Keratinocyte (primary cell): ENCODE measurements around the gene ABCA8. TPM values are rescaled to one million over a fixed set of nuclear protein-coding genes. Genes with fewer than 3 reads are reported as not detected.

Source experiments
- DNase-seq: peaks from one replicate; pipeline ENCODE4 v3.0.0-alpha.2; 2011; ENCODE audit warnings: low read depth, missing footprints, low spot score
- FAIRE-seq: peaks from 2 replicates; lab custom pipeline; 2011; peaks lifted over from hg19 to GRCh38; lab: Jason Lieb, UNC
- H2AFZ ChIP-seq: 2 replicates; pipeline ENCODE4 v1.6.0; 2012; ENCODE audit warnings: low read length, control low read depth, inconsistent platforms; ENCODE audit not compliant: control insufficient read depth
- H3K27ac ChIP-seq: 2 replicates; pipeline ENCODE4 v1.5.1; 2011; ENCODE audit warnings: low read length; ENCODE audit not compliant: control insufficient read depth, insufficient read depth
- H3K27me3 ChIP-seq: 3 replicates; pipeline ENCODE4 v1.6.0; 2011; ENCODE audit warnings: low read length; ENCODE audit not compliant: control insufficient read depth, insufficient read depth; ENCODE audit errors: extremely low read depth
- H3K36me3 ChIP-seq, 2 experiments: 2 replicates in 1 of 2; 3 replicates in 1 of 2; pipeline ENCODE4 v1.5.1; 2011; ENCODE audit warnings: low read length in 2 of 2, mild to moderate bottlenecking in 1 of 2; ENCODE audit not compliant: control insufficient read depth in 2 of 2, insufficient read depth in 2 of 2; ENCODE audit errors: extremely low read depth in 1 of 2
- H3K4me1 ChIP-seq: 3 replicates; pipeline ENCODE4 v1.5.1; 2011; ENCODE audit warnings: low read length; ENCODE audit not compliant: control insufficient read depth, insufficient read depth; ENCODE audit errors: extremely low read depth
- H3K4me2 ChIP-seq: 3 replicates; pipeline ENCODE4 v1.6.0; 2011; ENCODE audit warnings: low read depth, low read length; ENCODE audit not compliant: control insufficient read depth, insufficient read depth; ENCODE audit errors: extremely low read depth
- H3K4me3 ChIP-seq, 3 experiments: fragments of 200-600 bp in 1 of 3; sonication (generic) in 1 of 3; 2 replicates in 2 of 3; 3 replicates in 1 of 3; pipeline ENCODE4 v1.5.1; 2011 to 2016; ENCODE audit warnings: low read length in 3 of 3, mild to moderate bottlenecking in 3 of 3, control low read depth in 2 of 3, inconsistent platforms in 1 of 3, low read depth in 1 of 3, mixed read lengths in 1 of 3, mixed run types in 1 of 3, moderate library complexity in 1 of 3; ENCODE audit not compliant: control insufficient read depth in 2 of 3, insufficient read depth in 2 of 3; ENCODE audit errors: extremely low read depth in 1 of 3
- H3K79me2 ChIP-seq: 2 replicates; pipeline ENCODE4 v1.6.0; 2012; ENCODE audit warnings: low read length; ENCODE audit not compliant: control insufficient read depth, insufficient read depth
- H3K9ac ChIP-seq: 3 replicates; pipeline ENCODE4 v1.6.0; 2011; ENCODE audit warnings: low read length; ENCODE audit not compliant: control insufficient read depth, insufficient read depth; ENCODE audit errors: extremely low read depth
- H3K9me1 ChIP-seq: 3 replicates; pipeline ENCODE4 v1.6.0; 2011; ENCODE audit warnings: low read length; ENCODE audit not compliant: control insufficient read depth, insufficient read depth; ENCODE audit errors: extremely low read depth
- H3K9me3 ChIP-seq: 2 replicates; pipeline ENCODE4 v1.5.1; 2012; ENCODE audit warnings: low read depth, low read length; ENCODE audit not compliant: control insufficient read depth
- H4K20me1 ChIP-seq: 3 replicates; pipeline ENCODE4 v1.6.0; 2011; ENCODE audit warnings: low read length; ENCODE audit not compliant: control insufficient read depth, insufficient read depth; ENCODE audit errors: extremely low read depth
- CTCF ChIP-seq, 3 experiments: IDR thresholded peaks in 1 of 3; conservative IDR thresholded peaks in 1 of 3; optimal IDR thresholded peaks in 1 of 3; 2 replicates in 2 of 3; 3 replicates in 1 of 3; pipeline versions ENCODE3 to v1.5.1; 2011; ENCODE audit warnings: low read length in 3 of 3, mild to moderate bottlenecking in 3 of 3, moderate library complexity in 2 of 3, control low read depth in 1 of 3, inconsistent platforms in 1 of 3; ENCODE audit not compliant: insufficient read depth in 2 of 3; ENCODE audit errors: extremely low read depth in 1 of 3
- EZH2 ChIP-seq: IDR thresholded peaks from one replicate; pipeline ENCODE4 v1.6.1; 2012; ENCODE audit warnings: inconsistent platforms, mild to moderate bottlenecking, low read length, moderate library complexity
- dilution Hi-C: fragments of 300-500 bp; cut with MboI; formaldehyde crosslinking; loops from one replicate; pipeline ENCODE4 v1.7.0; 2020; ENCODE audit warnings: low sequenced_read_pairs; ENCODE audit not compliant: extremely low pct_ligation_motif_present
- polyA plus RNA-seq, 5 experiments: library from polyadenylated mRNA; depleted of rRNA in 3 of 5; stranded (reverse) in 3 of 5; stranded (forward) in 1 of 5; unstranded in 1 of 5; fragments of >200 nt; gene quantifications; 1 replicate in 1 of 5; 2 replicates in 3 of 5; 3 replicates in 1 of 5; pipeline versions ENCODE4 v1.2.1 to v1.2.3, GENCODE V29; 2011 to 2012; ENCODE audit warnings: missing spikeins in 2 of 5, low read depth in 1 of 5, low replicate concordance in 1 of 5

The ABCA8 gene
- polyA plus RNA-seq, 1 donor (not counting 4 experiments of a cell fraction or from before 2014, with no cell fraction given) = 0.01 TPM

GRCh38 chr17:68908045-68908444 is 47.1 kb downstream of the ABCA8 start:
- Histone ChIP-seq H3K27ac (peak overlapping the region; percentile 74), H2AFZ (peak overlapping the region; percentile 78), H3K9me3 (no peaks in the 10 kb centered on the region), H3K9ac (no peak overlapping the region), H4K20me1 (no peaks in the 10 kb centered on the region), H3K4me1 (peaks cover 28% of the 10 kb centered on the region), H3K27me3 (no peaks in the 10 kb centered on the region), H3K9me1 (no peaks in the 10 kb centered on the region), H3K79me2 (no peaks in the 10 kb centered on the region), H3K4me2 (no peak overlapping the region), H3K36me3 (no peaks in the 10 kb centered on the region), H3K4me3 (no peak overlapping the region)
- DNase-seq (no peak), FAIRE-seq (peak; percentile 43)
- dilution Hi-C loops = no loop called here
- TF ChIP-seq CTCF (optimal IDR thresholded peaks at IDR 0.05 in 1 of 3, IDR thresholded peaks at IDR 0.05 in 1 of 3, conservative IDR thresholded peaks at IDR 0.05 in 1 of 3; ENCODE audit: extremely low read depth in 1 of 3, insufficient read depth in 2 of 3, low read length in 3 of 3) = no peak
- TF ChIP-seq EZH2 = no peak

- Histone ChIP-seq H3K4me3 (no peak overlapping the region), H4K20me1 (no peaks in the 10 kb centered on the region), H3K36me3 (no peaks in the 10 kb centered on the region), H2AFZ (peak overlapping the region; percentile 43), H3K4me1 (peaks cover 28% of the 10 kb centered on the region), H3K27me3 (no peaks in the 10 kb centered on the region), H3K79me2 (no peaks in the 10 kb centered on the region), H3K9me1 (no peaks in the 10 kb centered on the region), H3K9ac (no peak overlapping the region), H3K4me2 (no peak overlapping the region), H3K27ac (no peak overlapping the region), H3K9me3 (no peaks in the 10 kb centered on the region)
- no peak for FAIRE-seq
- dilution Hi-C loops = no loop called here
- TF ChIP-seq EZH2 = no peak
- peak in 2 of 3 experiments; percentile 45 to 61 for TF ChIP-seq CTCF (optimal IDR thresholded peaks at IDR 0.05 in 1 of 3, IDR thresholded peaks at IDR 0.05 in 1 of 3, conservative IDR thresholded peaks at IDR 0.05 in 1 of 3; ENCODE audit: extremely low read depth in 1 of 3, insufficient read depth in 2 of 3, low read length in 3 of 3)
- peak; percentile 5 for DNase-seq
Observed at GRCh38 chr17:68906638-68907037, 48.6 kb downstream of the ABCA8 start.
